Thyroid gland (tissue), 4 donors: ENCODE data around the gene KREMEN1. TPM values are rescaled to one million over a fixed set of nuclear protein-coding genes. Genes with fewer than 3 reads are reported as not detected.

Experiments
- DNase-seq, 2 donors: peaks; one replicate each; pipeline ENCODE4 v3.0.0-alpha.2; 2019
- H3K27ac ChIP-seq, 3 donors: fragments of 200-600 bp; sonication (generic); 1 replicate in 2 of 3; 2 replicates in 1 of 3; pipeline ENCODE4 v1.5.1; 2016 to 2019; ENCODE audit warnings: mild to moderate bottlenecking in 1 of 3, moderate library complexity in 1 of 3
- H3K27me3 ChIP-seq: fragments of 200-600 bp; sonication (generic); one replicate; pipeline ENCODE4 v1.5.1; 2019
- H3K36me3 ChIP-seq, 2 donors: fragments of 200-600 bp; sonication (generic); one replicate each; pipeline ENCODE4 v1.5.1; 2016 to 2019
- H3K4me1 ChIP-seq, 2 donors: fragments of 200-600 bp; sonication (generic); one replicate each; pipeline ENCODE4 v1.5.1; 2017 to 2019
- H3K4me3 ChIP-seq, 3 donors: fragments of 200-600 bp; sonication (generic); replicated peaks in 1 of 3; 1 replicate in 2 of 3; 2 replicates in 1 of 3; pipeline ENCODE4 v1.5.1; 2016; ENCODE audit warnings: mild to moderate bottlenecking in 1 of 3
- H3K9me3 ChIP-seq: fragments of 200-600 bp; sonication (generic); one replicate; pipeline ENCODE4 v1.5.1; 2017
- POLR2A ChIP-seq, 2 donors: fragments of 450-650 bp; IDR thresholded peaks; one replicate each; pipeline ENCODE4 v1.6.1; 2017; ENCODE audit warnings: antibody characterized with exemption in 2 of 2, mild to moderate bottlenecking in 2 of 2, moderate library complexity in 1 of 2
- WGBS, 2 donors: methylation state at CpG; one replicate each; pipeline ENCODE4 v1.1.5; 2017; 5-methylcytosine and 5-hydroxymethylcytosine counted together
- intact Hi-C: fragments of 100-400 bp; cut with DNase I; formaldehyde crosslinking; loops from one replicate; pipeline ENCODE4 v1.15.1; 2023
- total RNA-seq, 4 donors: library from RNA; depleted of rRNA; stranded (reverse); fragments of >200 nt; gene quantifications; one replicate each; pipeline ENCODE4 v1.2.3, GENCODE V29; 2016
- TF ChIP-seq, protein P1 (sequence below), 6 experiments: fragments of 200-600 bp in 3 of 6; fragments of 450-650 bp in 3 of 6; sonication (generic) in 3 of 6; IDR thresholded peaks; one replicate each; pipeline ENCODE4 v1.5.1; 2016 to 2019; ENCODE audit warnings: antibody characterized with exemption in 6 of 6, mild to moderate bottlenecking in 2 of 6, inconsistent platforms in 1 of 6, moderate library complexity in 1 of 6

The KREMEN1 gene
- total RNA-seq, 4 donors from 2014 or later = 18.1 to 27.1 (median 25.6) TPM

DNA sequence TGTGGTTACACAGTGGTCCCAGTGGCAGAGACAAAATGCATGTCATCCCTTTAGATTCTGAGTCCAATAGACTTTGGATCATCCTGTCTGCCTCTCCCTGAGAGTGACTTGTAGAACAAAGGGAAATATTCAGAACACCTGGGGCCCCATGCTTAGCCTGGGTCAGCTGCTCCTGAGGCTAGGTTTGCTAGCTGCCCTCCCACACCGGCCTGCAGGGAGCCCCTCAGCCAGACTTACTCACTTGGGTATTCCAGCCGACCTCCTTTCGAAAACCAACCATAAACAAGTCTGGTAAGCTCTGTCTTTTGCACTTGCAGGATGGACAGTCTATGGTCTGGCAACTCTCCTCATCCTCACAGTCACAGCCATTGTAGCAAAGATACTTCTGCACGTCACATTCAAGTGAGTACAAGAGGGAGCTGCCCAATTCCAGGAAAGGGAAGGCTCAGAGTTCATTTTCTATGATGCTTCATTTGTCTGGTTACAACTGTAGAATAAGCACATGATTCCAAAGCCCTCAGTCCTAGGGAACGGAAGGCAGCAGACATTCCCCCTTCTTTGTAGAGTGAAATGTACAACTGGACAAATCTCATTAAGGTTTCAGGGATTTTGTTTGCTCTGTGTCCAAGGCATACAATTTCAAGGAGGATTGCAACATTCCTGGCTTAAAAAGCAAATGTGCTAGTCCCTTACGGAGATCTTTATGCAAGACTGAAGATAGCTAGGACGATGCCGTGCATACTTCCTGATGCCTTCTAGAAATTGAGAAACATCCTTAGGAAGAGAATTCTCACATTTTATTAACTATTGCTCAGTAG lies 67.3 kb downstream of the KREMEN1 start:
- Histone ChIP-seq H3K27ac (peak overlapping the region; percentile 10 to 68 (median 22)), H3K9me3 (no peaks in the 10 kb centered on the region), H3K36me3 (peaks cover 13 to 17% of the 10 kb centered on the region in 2 donors), H3K4me3 (no peak overlapping the region), H3K27me3 (no peaks in the 10 kb centered on the region), H3K4me1 (peaks cover 14 to 19% of the 10 kb centered on the region in 2 donors)
- intact Hi-C loops = no loop called here
- 38 to 43% methylated on average over 7 to 8 of the region's 8 CpGs for WGBS, 2 donors
- no peak for DNase-seq
- no peak for TF ChIP-seq POLR2A (IDR thresholded peaks at IDR 0.05)
- TF ChIP-seq, protein P1, sequence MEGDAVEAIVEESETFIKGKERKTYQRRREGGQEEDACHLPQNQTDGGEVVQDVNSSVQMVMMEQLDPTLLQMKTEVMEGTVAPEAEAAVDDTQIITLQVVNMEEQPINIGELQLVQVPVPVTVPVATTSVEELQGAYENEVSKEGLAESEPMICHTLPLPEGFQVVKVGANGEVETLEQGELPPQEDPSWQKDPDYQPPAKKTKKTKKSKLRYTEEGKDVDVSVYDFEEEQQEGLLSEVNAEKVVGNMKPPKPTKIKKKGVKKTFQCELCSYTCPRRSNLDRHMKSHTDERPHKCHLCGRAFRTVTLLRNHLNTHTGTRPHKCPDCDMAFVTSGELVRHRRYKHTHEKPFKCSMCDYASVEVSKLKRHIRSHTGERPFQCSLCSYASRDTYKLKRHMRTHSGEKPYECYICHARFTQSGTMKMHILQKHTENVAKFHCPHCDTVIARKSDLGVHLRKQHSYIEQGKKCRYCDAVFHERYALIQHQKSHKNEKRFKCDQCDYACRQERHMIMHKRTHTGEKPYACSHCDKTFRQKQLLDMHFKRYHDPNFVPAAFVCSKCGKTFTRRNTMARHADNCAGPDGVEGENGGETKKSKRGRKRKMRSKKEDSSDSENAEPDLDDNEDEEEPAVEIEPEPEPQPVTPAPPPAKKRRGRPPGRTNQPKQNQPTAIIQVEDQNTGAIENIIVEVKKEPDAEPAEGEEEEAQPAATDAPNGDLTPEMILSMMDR (IDR thresholded peaks at IDR 0.05) = no peak

DNA sequence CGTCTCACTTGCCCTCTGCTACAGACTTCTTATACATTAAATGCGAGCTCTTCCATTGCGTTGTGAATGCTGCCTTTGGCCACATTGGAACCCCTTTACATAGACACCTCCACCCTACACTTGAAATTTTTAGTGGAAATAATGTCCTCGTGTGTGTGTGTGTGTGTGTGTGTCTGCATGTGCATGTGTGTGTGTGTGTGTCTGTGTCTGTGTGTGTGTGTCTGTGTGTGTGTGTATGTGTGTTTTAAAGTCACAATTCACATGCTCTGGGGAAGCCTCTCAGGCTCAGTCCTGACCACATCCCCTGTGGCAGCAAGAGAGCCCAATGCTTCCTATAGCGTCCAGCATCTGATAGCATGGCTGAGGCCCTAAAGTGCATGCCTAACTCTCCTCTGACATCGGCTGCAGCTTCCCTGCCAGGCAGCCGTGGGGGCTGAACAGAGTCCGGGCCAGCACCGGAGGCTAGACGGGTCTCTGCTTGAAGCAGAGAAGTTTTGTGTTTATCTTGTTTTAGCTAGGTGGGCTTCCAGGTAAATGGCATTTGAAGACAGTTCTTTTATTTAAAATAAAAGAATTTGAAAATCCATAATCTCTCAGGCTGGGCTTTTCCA lies 68.3 kb downstream of the KREMEN1 start:
- Histone ChIP-seq H3K36me3 (peaks cover 13 to 17% of the 10 kb centered on the region in 2 donors), H3K4me1 (peaks cover 14 to 19% of the 10 kb centered on the region in 2 donors), H3K27me3 (no peaks in the 10 kb centered on the region), H3K4me3 (no peak overlapping the region), H3K27ac (peak overlapping the region in 1 of 3 donors; percentile 68), H3K9me3 (no peaks in the 10 kb centered on the region)
- DNase-seq = no peak
- 85 to 89% methylated on average over 10 of the region's 10 CpGs for WGBS, 2 donors
- no peak for TF ChIP-seq POLR2A (IDR thresholded peaks at IDR 0.05)
- TF ChIP-seq, protein P1 (IDR thresholded peaks at IDR 0.05) = no peak
- intact Hi-C loops = no loop called here

DNA sequence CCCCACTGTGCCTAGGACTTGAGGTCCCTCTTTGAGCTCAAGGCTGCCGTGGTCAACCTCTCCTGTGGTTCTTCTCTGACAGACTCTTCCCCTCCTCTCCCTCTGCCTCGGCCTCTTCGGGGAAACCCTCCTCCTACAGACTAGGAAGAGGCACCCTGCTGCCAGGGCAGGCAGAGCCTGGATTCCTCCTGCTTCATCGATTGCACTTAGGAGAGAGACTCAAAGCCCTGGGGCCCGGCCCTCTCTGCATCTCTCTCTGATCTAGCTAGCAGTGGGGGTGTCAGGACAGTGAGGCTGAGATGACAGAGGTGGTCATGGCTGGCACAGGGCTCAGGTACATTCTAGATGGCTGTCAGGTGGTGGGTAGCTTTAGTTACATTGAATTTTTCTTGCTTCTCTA lies 69.3 kb downstream of the KREMEN1 start:
- WGBS, 2 donors = 78 to 81% methylated on average over 5 of the region's 5 CpGs
- H3K36me3 ChIP-seq = peaks cover 13 to 17% of the 10 kb centered on the region in 2 donors
- intact Hi-C loops = no loop called here

DNA sequence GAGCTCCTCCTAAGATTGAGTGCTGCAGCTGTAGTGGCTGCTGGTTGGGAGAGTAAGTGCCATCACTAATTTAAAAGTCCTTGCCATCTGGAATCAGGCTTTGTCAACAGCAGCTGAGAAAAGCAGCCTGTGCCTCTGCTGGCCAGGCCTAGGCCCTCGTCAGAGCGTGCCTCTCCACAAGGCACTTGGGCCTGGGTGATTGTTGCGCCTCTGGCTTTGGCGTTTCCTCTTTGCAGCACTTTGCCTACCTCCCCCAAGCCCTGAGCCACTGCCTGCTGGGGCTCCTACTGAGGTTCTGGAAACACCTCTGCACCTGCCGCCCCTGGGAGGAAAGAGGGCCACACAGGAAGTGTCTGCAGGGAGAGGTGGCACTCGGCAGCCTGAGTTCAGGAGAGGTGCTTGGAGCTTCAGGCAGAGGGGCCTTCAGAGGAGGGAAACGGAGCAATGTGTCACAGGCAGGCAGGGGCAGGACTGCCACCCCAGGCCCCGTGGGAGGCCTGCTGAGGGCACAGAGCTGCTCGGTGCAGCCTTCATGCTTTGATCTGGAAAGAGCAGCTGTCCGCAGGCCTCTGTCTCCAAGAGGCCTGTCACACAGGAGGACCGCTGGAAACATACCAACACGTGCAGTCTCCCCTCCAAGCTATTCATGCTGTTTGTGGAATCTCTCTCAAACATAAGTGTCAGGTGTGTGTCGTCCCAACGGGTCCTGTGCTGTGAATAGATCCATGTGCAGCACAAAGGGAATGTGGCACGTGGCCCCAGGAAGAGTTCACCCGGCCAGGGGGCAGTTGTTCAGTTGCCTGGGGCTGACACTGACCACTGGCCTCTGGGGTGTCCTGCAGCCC lies 71.3 kb downstream of the KREMEN1 start:
- Histone ChIP-seq H3K36me3 (peaks cover 7 to 12% of the 10 kb centered on the region in 2 donors), H3K9me3 (no peaks in the 10 kb centered on the region), H3K4me1 (peaks cover 14 to 18% of the 10 kb centered on the region in 2 donors), H3K27me3 (no peaks in the 10 kb centered on the region), H3K4me3 (no peak overlapping the region), H3K27ac (no peak overlapping the region)
- intact Hi-C loops = no loop called here
- DNase-seq = no peak
- no peak for TF ChIP-seq POLR2A (IDR thresholded peaks at IDR 0.05)
- TF ChIP-seq, protein P1 (IDR thresholded peaks at IDR 0.05) = no peak
- 83 to 91% methylated on average over 14 to 16 of the region's 16 CpGs for WGBS, 2 donors

More for the DNA sequence above, 69.3 kb downstream of the KREMEN1 start:
- Histone ChIP-seq H3K4me1 (peaks cover 14 to 19% of the 10 kb centered on the region in 2 donors), H3K27ac (no peak overlapping the region), H3K9me3 (no peaks in the 10 kb centered on the region), H3K4me3 (no peak overlapping the region), H3K27me3 (no peaks in the 10 kb centered on the region)
- TF ChIP-seq, protein P1 (IDR thresholded peaks at IDR 0.05) = no peak
- no peak for TF ChIP-seq POLR2A (IDR thresholded peaks at IDR 0.05)
- no peak for DNase-seq
